Stimulated activated CD4-positive, alpha-beta T cell treated with anti-CD3 and anti-CD28 coated beads, Interleukin-12 subunit alpha, Interleukin-12 subunit beta, amount 100 ng/mL, for 24 hours (primary cell): ENCODE measurements around the gene TTC28.
"Not testable (repeated sequence)": the region's sequence is repeated elsewhere in the genome, so short reads cannot be mapped to it uniquely, and the experiment has no call there.

ENCODE experiments used
- DNase-seq, 2 experiments: peaks; one replicate each; pipeline ENCODE4 v3.0.0-alpha.2; 2020; ENCODE audit warnings: low read depth in 2 of 2

TTC28 gene

GRCh38 chr22:28229566-28230485 is 449.8 kb downstream of the TTC28 start:
- DNase-seq = no peak

GRCh38 chr22:28223826-28224225 is 455.8 kb downstream of the TTC28 start:
- DNase-seq = no peak

GRCh38 chr22:28222976-28223745 is 456.5 kb downstream of the TTC28 start:
- DNase-seq = no peak

GRCh38 chr22:28222571-28222970 is 457.1 kb downstream of the TTC28 start:
- no peak for DNase-seq

- DNase-seq = no peak
Observed at GRCh38 chr22:28222052-28222451, 457.6 kb downstream of the TTC28 start.

GRCh38 chr22:28220626-28221363 is 458.8 kb downstream of the TTC28 start:
- DNase-seq = no peak

- no peak for DNase-seq
Observed at GRCh38 chr22:28217277-28217676, 462.4 kb downstream of the TTC28 start.

GRCh38 chr22:28214750-28215149 is 464.9 kb downstream of the TTC28 start:
- DNase-seq = not testable (repeated sequence)

- DNase-seq = not testable (repeated sequence)
Observed at GRCh38 chr22:28209457-28209856, 470.2 kb downstream of the TTC28 start.

GRCh38 chr22:28208787-28209186 is 470.9 kb downstream of the TTC28 start:
- no peak for DNase-seq

GRCh38 chr22:28208036-28208435 is 471.6 kb downstream of the TTC28 start:
- no peak for DNase-seq

- DNase-seq = no peak
Observed at GRCh38 chr22:28207281-28208030, 472.2 kb downstream of the TTC28 start.

GRCh38 chr22:28205926-28206325 is 473.7 kb downstream of the TTC28 start:
- DNase-seq = no peak

- DNase-seq = no peak
Observed at GRCh38 chr22:28204382-28204781, 475.3 kb downstream of the TTC28 start.

- no peak for DNase-seq
Observed at GRCh38 chr22:28203286-28203685, 476.4 kb downstream of the TTC28 start.

- no peak for DNase-seq
Observed at GRCh38 chr22:28198692-28199091, 480.9 kb downstream of the TTC28 start.

GRCh38 chr22:28191571-28191970 is 488.1 kb downstream of the TTC28 start:
- not testable (repeated sequence) for DNase-seq

GRCh38 chr22:28188178-28188879 is 491.3 kb downstream of the TTC28 start:
- DNase-seq = no peak

- no peak for DNase-seq
Observed at GRCh38 chr22:28187612-28188011, 492.0 kb downstream of the TTC28 start.

GRCh38 chr22:28186641-28187040 is 493.0 kb downstream of the TTC28 start:
- no peak for DNase-seq

GRCh38 chr22:28185130-28185529 is 494.5 kb downstream of the TTC28 start:
- DNase-seq = no peak
